ENCODE results near the gene EMSY.

- no peak for TF ChIP-seq CTCF (IDR thresholded peaks at IDR 0.05)
- no peak for TF ChIP-seq POLR2A (IDR thresholded peaks at IDR 0.05)
These were observed 51.4 kb downstream of the EMSY start for GRCh38 chr11:76496174-76496573.

All from prostate gland (tissue), 2 donors.